IPS-15b (cell line): ENCODE measurements around the gene AGPAT4.
"Not testable (repeated sequence)": the region's sequence is repeated elsewhere in the genome, so short reads cannot be mapped to it uniquely, and the experiment has no call there.

Source experiments
- H3K27me3 ChIP-seq: one replicate; pipeline ENCODE4 v1.6.1; 2013; ENCODE audit warnings: low read length; ENCODE audit not compliant: control insufficient read depth, insufficient read depth
- H3K36me3 ChIP-seq: one replicate; pipeline ENCODE4 v1.6.1; 2013; ENCODE audit warnings: low read length; ENCODE audit not compliant: control insufficient read depth, insufficient read depth
- H3K4me1 ChIP-seq: one replicate; pipeline ENCODE4 v1.6.1; 2013; ENCODE audit warnings: mild to moderate bottlenecking, low read length; ENCODE audit not compliant: control insufficient read depth, insufficient read depth
- H3K4me3 ChIP-seq: one replicate; pipeline ENCODE4 v1.5.1; 2013; ENCODE audit warnings: low read depth, low read length
- H3K9ac ChIP-seq: one replicate; pipeline ENCODE4 v1.6.1; 2013; ENCODE audit warnings: low read depth, mild to moderate bottlenecking, low read length
- H3K9me3 ChIP-seq: one replicate; pipeline ENCODE4 v1.6.1; 2013; ENCODE audit warnings: mild to moderate bottlenecking, low read length; ENCODE audit not compliant: control insufficient read depth, insufficient read depth

The AGPAT4 gene

DNA sequence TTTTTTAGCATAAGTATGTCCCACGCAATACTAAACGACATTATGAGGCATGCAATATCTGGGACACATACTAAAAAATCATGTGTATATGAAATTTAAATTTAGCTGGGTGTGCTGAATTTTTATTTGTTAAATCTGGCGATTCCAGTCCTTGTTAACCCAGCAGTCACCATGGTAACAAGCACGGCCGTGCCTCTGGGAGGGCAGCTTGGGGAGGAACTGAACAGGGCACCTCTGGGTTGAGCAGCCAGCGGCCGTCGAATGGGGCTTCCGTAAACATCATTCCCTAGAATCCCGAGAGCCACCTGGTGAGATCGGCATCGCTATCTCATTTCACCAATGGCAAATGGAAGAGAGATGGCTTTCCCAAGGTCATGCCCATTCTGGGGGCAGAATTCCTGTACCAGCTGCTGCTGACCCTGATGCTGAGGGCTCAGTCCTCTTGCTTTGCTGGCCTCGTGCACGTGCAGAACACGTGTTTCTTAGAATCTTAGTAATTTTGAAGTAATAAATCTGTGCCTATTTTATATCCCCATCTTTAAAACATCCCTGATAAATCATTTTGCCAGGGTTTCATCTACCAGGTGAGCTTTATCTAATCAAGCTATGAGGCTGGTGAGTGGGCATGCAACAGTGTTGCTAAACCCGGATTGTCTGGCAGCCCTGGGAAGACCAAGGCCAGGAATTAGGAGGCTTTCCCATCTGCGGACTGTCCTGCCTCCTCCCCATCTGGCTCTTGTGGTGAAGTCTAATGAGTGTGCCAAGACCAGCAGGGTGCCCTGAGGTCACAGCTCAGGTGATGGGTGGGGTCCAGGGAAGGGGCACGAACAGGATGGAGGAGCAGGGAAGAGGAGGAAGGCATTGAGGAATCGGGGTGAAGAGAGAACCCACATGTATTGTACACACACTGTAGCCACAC lies 85.1 kb downstream of the AGPAT4 start:
- H3K4me1 ChIP-seq: no peaks in the 10 kb centered on the region
- peaks cover 7% of the 10 kb centered on the region for H3K36me3 ChIP-seq
- H3K9ac ChIP-seq: no peak overlapping the region
- no peak overlapping the region for H3K4me3 ChIP-seq
- H3K27me3 ChIP-seq: no peaks in the 10 kb centered on the region
- H3K9me3 ChIP-seq: no peaks in the 10 kb centered on the region

GRCh38 chr6:161186173-161186769 lies 87.6 kb downstream of the AGPAT4 start:
- Histone ChIP-seq H3K4me3 (no peak overlapping the region), H3K27me3 (no peaks in the 10 kb centered on the region), H3K36me3 (peaks cover 7% of the 10 kb centered on the region), H3K9me3 (no peaks in the 10 kb centered on the region), H3K4me1 (no peaks in the 10 kb centered on the region), H3K9ac (no peak overlapping the region)

- no peak overlapping the region for H3K4me3 ChIP-seq
- no peak overlapping the region for H3K9ac ChIP-seq
Observed at GRCh38 chr6:161181121-161181520, 92.7 kb downstream of the AGPAT4 start.

GRCh38 chr6:161178155-161178554 lies 95.7 kb downstream of the AGPAT4 start:
- H3K36me3 ChIP-seq, H3K27me3 ChIP-seq, H3K9ac ChIP-seq, H3K4me1 ChIP-seq, H3K4me3 ChIP-seq: not testable (repeated sequence)
- peaks cover 13% of the 10 kb centered on the region for H3K9me3 ChIP-seq

More at GRCh38 chr6:161181121-161181520, 92.7 kb downstream of the AGPAT4 start:
- no peaks in the 10 kb centered on the region for H3K4me1 ChIP-seq
- no peaks in the 10 kb centered on the region for H3K27me3 ChIP-seq
- peaks cover 14% of the 10 kb centered on the region for H3K36me3 ChIP-seq
- peaks cover 13% of the 10 kb centered on the region for H3K9me3 ChIP-seq

DNA sequence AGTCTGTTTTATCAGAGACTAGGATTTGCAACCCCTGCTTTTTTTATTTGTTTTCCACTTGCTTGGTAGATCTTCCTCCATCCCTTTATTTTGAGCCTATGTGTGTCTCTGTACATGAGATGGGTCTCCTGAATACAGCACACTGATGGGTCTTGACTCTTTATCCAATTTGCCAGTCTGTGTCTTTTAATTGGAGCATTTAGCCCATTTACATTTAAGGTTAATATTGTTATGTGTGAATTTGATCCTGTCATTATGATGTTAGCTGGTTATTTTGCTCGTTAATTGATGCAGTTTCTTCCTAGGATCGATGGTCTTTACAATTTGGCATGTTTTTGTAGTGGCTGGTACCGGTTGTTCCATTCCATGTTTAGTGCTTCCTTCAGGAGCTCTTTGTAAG lies 97.4 kb downstream of the AGPAT4 start:
- H3K9ac ChIP-seq, H3K27me3 ChIP-seq, H3K36me3 ChIP-seq, H3K4me3 ChIP-seq, H3K4me1 ChIP-seq: not testable (repeated sequence)
- peaks cover 13% of the 10 kb centered on the region for H3K9me3 ChIP-seq

DNA sequence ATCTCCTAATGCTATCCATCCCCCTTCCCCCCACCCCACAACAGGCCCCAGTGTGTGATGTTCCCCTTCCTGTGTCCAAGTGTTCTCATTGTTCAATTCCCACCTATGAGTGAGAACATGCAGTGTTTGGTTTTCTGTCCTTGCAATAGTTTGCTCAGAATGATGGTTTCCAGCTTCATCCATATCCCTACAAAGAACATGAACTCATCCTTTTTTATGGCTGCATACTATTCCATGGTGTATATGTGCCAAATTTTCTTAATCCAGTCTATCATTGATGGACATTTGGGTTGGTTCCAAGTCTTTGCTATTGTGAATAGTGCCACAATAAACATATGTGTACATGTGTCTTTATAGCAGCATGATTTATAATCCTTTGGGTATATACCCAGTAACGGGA lies 101.1 kb downstream of the AGPAT4 start:
- H3K4me1 ChIP-seq, H3K36me3 ChIP-seq, H3K9ac ChIP-seq, H3K4me3 ChIP-seq, H3K9me3 ChIP-seq, H3K27me3 ChIP-seq: not testable (repeated sequence)

DNA sequence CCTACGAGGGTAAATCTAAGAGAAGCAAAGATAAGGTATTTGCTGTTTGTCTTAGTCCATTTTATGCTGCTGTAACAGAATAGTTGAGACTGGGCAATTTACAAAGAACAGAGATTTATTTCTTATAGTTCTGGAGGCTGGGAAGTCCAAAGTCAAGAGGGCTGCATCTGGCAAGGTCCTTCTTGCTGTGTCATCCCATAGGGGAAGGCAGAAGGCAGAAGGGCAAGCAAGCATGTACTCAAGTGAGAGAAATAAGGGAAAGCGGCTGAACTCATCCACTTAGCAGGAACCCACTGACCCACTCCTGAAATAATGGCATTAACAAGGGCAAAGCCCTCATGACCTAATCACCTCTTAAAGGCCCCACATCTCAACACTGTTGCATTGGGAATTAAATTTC lies 102.7 kb downstream of the AGPAT4 start:
- H3K36me3 ChIP-seq: no peaks in the 10 kb centered on the region

GRCh38 chr6:161169696-161170095 lies 104.2 kb downstream of the AGPAT4 start:
- no peaks in the 10 kb centered on the region for H3K9me3 ChIP-seq
- H3K36me3 ChIP-seq: no peaks in the 10 kb centered on the region
- H3K9ac ChIP-seq: no peak overlapping the region
- no peaks in the 10 kb centered on the region for H3K27me3 ChIP-seq
- peaks cover 8% of the 10 kb centered on the region for H3K4me1 ChIP-seq
- no peak overlapping the region for H3K4me3 ChIP-seq

More for the DNA sequence above, 102.7 kb downstream of the AGPAT4 start:
- H3K9me3 ChIP-seq: no peaks in the 10 kb centered on the region
- H3K4me1 ChIP-seq: peaks cover 8% of the 10 kb centered on the region
- no peak overlapping the region for H3K4me3 ChIP-seq
- no peaks in the 10 kb centered on the region for H3K27me3 ChIP-seq
- no peak overlapping the region for H3K9ac ChIP-seq

DNA sequence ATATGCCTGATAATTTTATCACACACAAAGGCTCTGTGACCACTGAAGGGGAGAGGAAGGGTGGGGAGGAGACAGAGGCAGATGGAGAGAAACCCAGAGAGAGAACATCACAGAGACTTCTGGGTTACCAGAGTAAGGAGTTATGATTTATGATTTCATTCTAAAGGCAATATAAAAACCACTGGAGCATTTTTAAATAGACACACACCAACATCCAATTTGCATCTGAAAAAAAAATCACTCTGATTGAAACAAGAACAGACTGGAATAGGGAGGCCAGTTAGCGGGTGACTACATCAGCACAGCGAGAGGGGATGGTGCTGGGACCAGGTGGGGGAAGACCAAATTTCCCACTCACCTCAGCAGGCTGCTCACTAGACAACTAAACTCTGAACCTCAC lies 104.8 kb downstream of the AGPAT4 start:
- no peaks in the 10 kb centered on the region for H3K9me3 ChIP-seq
- H3K36me3 ChIP-seq: peaks cover 6% of the 10 kb centered on the region
- no peak overlapping the region for H3K9ac ChIP-seq
- H3K27me3 ChIP-seq: no peaks in the 10 kb centered on the region
- no peak overlapping the region for H3K4me3 ChIP-seq
- H3K4me1 ChIP-seq: peaks cover 8% of the 10 kb centered on the region

- Histone ChIP-seq H3K9ac (no peak overlapping the region), H3K4me3 (no peak overlapping the region), H3K4me1 (peaks cover 8% of the 10 kb centered on the region), H3K27me3 (no peaks in the 10 kb centered on the region), H3K36me3 (peaks cover 8% of the 10 kb centered on the region), H3K9me3 (no peaks in the 10 kb centered on the region)
Observed at GRCh38 chr6:161168281-161168891, 105.5 kb downstream of the AGPAT4 start.

GRCh38 chr6:161166677-161167076 lies 107.2 kb downstream of the AGPAT4 start:
- H3K36me3 ChIP-seq: peaks cover 11% of the 10 kb centered on the region
- H3K9ac ChIP-seq: no peak overlapping the region
- H3K27me3 ChIP-seq: no peaks in the 10 kb centered on the region
- H3K4me1 ChIP-seq: peaks cover 8% of the 10 kb centered on the region
- no peak overlapping the region for H3K4me3 ChIP-seq
- no peaks in the 10 kb centered on the region for H3K9me3 ChIP-seq

DNA sequence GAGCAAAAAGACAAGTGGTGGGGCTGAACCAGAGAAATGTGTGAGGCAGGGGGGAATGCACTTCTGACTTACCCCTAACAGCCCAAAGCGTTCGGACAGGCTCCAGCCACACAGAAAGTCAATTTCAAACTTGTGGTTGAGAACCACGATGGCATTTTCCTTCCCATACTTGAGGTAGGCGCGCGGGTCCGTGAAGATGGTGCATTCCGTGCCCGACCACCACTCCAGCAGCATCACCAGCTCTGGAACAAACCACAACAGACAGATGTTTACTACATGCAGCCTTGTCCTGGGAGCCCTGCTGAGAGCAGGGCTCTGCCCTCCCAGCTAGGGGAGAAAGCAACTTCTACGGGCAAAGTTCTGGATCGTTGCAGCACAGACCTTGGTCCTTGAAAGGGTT lies 107.7 kb downstream of the AGPAT4 start:
- Histone ChIP-seq H3K9me3 (no peaks in the 10 kb centered on the region), H3K9ac (no peak overlapping the region), H3K36me3 (peaks cover 11% of the 10 kb centered on the region), H3K4me3 (no peak overlapping the region), H3K27me3 (no peaks in the 10 kb centered on the region), H3K4me1 (peaks cover 8% of the 10 kb centered on the region)
